NCI-H1436 treated with DMSO at 0.1 percent for 48 hours (cell line): ENCODE data around the gene TWNK.

ENCODE experiments used
- DNase-seq: peaks from one replicate; lab custom pipeline; 2025; lab: John Stamatoyannopoulos, UW

Gene TWNK

GRCh38 chr10:100986952-100987684, at the start of gene TWNK, which contains the start of gene MRPL43:
Gene TWNK (plus strand): TSS chr10:100987543. CDS start chr10:100988211, 668 bp downstream.
Gene MRPL43 (minus strand): TSS chr10:100987497. CDS start chr10:100987443, 54 bp downstream.
- DNase-seq = no peak

DNA sequence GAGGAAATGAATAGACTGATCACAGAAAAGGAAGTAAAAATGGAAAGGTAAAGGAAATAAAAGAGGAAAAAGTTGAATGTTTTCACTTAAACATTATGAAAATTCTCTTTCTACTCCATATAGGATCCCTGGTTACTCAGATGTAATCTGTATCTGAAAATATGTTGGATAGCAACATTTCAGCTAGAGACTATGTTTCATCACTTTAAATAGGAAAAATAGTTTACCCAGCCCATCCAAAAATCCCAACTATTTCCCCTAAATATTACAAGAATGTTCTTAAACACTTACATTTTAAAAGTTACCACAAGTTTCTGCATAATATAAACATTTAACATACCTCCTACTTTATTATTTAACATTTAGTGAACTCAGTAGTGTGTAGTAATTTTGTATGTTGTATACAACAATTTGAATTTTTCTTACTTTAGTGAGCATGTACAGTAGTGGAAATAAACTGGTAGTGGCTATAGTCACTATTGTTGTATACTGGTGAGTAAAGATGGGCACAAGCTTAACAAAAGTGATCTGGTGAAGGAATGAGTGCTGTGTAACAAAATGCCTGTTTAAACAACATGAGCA, 47.5 kb upstream of the TWNK start:
- no peak for DNase-seq

GRCh38 chr10:100942229-100942628, 45.1 kb upstream of the TWNK start:
- no peak for DNase-seq

DNA sequence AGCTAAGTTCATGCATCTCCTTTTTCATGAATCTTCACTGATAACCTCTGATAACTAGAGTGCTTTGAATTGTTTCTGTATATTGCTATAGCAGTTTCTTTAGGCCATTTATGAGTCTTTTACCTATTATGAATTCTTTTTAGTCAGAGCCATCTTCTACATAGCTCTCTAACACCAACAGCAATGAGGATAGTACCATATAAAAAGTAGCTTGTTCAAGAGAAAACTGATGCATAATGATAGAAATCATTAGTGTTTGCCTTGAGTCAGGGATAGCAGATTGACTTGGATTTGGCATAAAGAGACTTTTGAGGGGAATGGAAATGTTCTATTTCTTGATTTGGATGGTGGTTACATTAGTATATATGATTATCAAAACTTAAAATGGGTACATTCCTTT, 43.8 kb upstream of the TWNK start:
- no peak for DNase-seq

- DNase-seq = no peak
These were observed 41.6 kb upstream of the TWNK start for GRCh38 chr10:100945754-100946153.

DNA sequence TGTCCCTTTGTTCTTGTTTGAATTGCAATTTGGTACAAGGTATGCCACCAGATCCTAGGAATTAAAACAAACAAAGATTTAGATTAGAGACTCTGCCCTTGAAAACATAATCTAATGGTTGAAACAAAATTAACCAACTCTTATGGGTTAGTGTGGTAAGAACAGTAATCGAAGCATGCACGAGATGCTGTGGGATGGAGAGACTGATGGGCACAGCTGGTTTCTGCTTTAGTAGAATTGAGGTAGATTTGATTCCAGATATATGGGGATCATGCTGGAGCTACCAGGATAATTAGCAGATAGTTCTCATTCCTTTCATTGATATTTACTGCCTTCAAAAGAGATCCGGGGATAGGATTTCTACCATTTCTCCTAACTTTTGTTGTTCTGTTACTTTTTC, 38.4 kb upstream of the TWNK start:
- no peak for DNase-seq

- no peak for DNase-seq
These were observed 27.1 kb upstream of the TWNK start for GRCh38 chr10:100960251-100960650.

DNA sequence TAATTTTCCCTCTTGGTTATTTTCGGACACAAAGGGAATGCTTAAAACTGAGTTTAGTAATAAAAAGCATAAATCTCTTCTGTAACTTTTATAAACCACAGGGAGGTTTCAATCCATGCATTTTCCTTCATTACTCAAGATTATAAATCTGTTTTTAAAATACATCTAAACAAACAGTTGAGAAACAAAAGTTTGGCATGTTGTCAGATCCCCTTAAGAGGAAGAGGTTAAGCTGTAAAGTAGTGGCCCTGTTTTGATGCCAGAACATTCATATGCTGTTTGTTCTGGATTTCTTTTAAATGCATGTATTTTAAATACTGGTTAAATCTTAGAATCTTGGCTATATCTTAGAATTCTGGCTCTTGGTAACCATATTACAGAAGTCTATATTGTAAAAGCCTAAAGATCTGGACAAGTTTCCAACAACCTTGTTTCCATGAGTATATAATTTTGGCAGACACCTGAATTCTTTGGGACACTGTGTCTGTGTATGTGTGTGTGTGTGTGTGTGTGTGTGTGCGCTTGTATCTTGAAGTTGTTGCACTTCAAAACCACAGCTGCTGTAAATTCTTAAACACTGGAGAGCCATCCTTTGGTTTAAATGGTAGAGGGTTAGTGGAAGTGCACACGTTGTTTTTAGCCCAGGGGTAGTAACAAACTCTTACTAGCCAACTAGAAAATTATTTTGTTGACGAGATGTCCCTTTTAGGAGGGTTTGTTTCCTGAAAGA, 24.8 kb upstream of the TWNK start:
- no peak for DNase-seq

- no peak for DNase-seq
These were observed 23.5 kb upstream of the TWNK start for GRCh38 chr10:100963826-100964225.

DNA sequence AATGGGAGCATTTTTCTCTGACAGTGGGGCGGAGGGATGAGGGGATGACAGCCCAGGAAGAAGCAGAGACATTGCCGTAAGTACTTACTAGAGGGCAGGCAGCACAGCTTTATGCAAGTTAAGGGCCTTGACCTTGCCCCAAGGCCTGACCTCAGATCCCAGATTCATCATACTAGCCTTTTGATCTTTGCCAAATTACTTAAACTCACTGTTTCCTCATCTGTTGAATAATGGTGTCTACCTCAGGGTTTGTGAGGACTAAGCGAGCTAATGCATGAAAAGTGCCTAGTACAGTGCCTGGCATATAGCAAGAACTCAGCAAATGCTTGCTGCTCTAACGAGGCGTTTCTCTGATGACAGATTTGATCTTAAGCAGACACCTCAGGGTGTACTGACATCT, 21.5 kb upstream of the TWNK start:
- no peak for DNase-seq

DNA sequence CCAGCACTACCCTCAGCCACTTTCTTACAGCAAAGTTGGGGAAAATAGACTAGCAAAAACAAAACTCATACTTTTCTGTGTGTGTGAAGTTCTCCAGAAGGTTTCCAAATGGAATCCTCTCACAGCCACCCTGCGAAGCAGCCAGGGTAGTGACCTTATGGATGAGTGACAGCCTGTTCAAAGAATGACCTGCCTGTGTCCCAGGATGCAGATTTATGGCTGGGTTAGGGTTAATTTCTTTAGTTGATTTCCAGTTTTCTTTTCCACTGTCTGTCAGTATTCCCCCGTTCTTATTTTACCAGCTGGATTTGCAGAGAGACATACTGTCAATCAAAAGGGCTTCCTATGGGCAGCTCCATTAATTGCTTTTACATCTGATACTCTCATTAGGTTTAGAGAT, 20.5 kb upstream of the TWNK start:
- no peak for DNase-seq

DNA sequence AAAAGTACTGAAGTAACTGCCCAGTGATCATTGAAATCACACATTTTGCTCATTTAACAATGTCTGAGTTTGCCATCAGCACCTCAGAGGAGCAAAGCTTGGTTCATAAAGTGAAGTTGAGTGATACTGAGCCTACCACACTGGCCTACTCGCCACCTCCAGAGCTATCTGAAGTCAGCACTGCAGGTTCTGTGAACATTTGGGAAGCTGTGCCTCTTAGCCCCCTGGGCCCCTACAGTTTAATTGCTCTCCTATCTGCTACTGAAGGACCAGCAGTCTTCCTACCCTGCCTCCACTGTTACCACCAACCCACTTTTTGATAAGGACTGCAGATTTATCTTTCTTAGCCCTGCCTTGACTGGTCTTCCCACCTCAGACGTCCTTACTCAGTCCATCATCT, 20.0 kb upstream of the TWNK start:
- DNase-seq = no peak

GRCh38 chr10:100968062-100968736, 19.1 kb upstream of the TWNK start:
- DNase-seq = no peak

DNA sequence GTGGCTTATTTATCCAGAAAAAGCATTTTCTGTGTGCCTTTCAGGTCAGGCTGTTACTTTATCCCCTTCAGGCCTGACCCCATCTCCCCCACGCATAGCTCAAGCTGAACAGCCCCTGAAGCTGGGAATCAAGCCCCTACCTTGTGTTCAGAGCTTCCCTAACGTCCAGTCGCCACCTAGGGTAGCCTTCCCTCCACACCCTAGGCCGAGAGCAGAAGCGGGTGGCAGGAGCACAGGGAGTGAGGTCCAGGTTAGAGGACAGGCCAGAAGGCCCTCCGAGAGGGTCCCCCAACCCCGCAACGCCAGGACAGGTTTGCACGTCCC, 18.5 kb upstream of the TWNK start:
- DNase-seq = no peak

DNA sequence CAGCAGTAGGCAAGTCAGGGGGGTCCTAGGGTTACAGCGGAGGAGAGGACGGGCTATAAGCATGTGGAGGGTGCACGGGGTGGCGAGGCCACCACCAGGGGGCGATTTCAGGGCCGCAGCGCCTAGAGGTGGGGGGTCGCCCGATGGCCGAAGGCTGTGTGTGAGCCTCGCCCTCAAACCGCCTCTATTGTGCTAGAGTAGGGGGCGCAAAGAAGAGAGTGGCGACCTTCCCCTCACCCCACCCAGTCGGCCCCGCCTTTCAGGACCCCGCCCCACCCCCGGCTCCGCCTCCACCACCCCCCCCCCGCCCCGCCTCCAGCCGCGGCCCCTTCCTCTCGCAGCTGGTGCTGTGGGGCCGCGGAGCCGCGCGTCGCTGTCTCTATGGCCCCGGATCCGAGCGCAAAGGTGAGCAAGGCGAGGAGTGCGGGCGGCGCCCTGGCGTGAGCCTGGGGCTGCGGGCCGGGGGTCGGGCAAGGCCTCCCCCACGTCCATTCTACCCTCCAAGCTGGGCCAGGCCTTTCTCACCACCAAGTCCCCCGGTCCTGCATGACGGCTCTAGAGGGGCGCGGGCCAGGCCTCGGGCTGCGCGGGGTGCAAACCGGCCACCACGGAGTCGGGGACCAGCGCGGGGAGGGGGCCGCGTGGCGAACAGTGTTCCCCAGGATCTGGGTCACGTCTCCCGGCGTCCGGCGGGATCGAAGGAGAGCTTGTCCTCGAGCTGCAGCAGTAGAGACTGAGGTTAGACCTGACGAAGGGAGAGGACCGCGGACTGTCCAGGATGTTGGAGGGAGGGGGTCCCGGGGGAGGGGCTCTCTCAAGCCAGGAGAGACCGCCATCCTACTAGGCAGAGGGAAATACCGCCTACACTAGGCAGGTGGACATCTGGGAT, 17.9 kb upstream of the TWNK start, which contains the start of gene SEMA4G:
Gene SEMA4G, plus strand, starts transcription at position 318 of the 889 bp plus-strand sequence. CDS start 3,409 bp downstream, outside the sequence.
- DNase-seq = no peak

GRCh38 chr10:100970076-100970913, 17.0 kb upstream of the TWNK start:
- no peak for DNase-seq

DNA sequence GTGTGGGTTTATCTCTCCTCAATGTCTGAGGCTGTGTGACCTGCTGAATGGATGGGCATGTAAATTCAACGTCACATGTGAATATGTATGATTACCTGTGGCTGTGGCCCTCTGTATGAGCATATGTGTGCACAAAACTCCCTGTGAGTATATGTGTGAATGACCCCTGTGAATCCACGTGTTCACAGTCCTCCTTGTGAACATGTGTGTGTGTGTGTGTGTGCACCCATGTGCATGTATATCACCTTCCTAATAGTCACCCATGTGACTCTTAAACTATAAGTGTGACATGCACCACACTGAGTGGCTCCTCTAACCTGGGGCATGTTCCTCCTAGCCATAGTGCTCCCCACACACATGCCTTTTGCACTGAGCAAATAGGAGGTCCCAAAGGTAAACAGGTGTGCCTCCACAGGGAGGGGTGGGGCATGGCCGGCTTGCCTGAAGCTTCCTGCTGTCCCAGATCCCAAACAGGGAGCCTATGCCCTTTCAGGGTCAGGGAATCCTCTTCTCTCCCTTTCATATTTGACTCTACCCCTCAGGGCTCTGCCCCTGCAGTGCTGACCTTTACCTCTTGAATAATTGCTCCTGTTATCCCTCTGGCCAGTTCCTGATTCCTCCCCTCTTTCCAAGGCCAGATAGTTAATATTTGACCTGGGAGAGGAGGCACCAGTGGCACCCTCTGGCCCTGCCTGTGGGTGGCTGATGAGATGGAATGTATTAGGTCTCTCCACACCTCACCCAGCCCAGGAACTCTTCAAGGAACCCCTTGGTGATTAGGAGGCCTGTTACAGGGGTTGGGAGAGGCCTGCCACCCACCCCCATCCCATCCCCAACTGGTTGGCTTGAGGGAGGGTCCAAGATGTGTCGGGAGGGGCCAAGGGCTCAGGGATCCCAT, 16.2 kb upstream of the TWNK start:
- no peak for DNase-seq

DNA sequence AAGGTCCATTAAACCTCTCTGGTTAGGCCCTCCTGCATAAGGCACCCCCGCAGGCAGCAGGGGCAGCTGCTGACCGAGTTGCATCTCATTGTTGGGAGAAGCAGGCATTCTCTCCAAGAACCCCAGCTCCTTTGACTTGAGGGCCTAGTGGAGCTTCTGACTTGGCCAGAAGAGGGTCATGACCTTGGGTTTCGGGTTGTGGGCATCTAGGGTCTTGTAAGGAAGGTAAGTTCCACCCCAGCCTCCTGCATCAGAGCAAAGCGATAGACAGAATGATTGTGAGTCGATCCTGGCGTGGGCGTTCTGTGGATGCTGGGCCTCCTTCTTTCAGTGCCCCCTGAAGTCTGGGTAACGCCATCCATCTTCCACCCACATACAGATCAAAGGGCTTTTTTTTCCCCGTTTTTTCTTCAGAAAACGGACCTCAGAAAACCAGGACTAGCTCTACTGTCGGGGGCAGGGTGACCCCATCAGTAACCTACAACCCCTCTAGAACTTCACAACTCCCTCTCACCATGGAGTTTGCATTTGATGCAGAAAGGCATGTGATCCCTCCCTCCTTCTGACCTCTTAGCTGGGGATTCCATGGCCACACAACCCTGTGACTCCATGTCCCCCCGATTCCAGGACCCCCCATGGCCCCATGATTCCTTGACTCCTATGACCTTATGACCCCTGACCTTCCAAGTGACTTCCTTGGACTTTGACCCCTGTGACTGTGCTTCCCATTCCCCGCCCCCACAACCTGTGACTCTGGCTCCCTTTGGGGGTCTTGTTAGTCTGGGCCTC, 15.0 kb upstream of the TWNK start:
- DNase-seq = no peak
